Hair follicle dermal papilla cell (primary cell): ENCODE measurements around the gene ABI3. TPM values are rescaled to one million over a fixed set of nuclear protein-coding genes. Genes with fewer than 3 reads are reported as not detected.

ENCODE experiments used
- total RNA-seq: library from RNA; depleted of rRNA; stranded (reverse); fragments of >200 nt; gene quantifications from 2 replicates; pipeline ENCODE4 v1.2.3, GENCODE V29; 2012

The ABI3 gene, protein sequence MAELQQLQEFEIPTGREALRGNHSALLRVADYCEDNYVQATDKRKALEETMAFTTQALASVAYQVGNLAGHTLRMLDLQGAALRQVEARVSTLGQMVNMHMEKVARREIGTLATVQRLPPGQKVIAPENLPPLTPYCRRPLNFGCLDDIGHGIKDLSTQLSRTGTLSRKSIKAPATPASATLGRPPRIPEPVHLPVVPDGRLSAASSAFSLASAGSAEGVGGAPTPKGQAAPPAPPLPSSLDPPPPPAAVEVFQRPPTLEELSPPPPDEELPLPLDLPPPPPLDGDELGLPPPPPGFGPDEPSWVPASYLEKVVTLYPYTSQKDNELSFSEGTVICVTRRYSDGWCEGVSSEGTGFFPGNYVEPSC
- total RNA-seq, result 3.4 TPM in 1 of 2 replicates, not detected in the other

DNA sequence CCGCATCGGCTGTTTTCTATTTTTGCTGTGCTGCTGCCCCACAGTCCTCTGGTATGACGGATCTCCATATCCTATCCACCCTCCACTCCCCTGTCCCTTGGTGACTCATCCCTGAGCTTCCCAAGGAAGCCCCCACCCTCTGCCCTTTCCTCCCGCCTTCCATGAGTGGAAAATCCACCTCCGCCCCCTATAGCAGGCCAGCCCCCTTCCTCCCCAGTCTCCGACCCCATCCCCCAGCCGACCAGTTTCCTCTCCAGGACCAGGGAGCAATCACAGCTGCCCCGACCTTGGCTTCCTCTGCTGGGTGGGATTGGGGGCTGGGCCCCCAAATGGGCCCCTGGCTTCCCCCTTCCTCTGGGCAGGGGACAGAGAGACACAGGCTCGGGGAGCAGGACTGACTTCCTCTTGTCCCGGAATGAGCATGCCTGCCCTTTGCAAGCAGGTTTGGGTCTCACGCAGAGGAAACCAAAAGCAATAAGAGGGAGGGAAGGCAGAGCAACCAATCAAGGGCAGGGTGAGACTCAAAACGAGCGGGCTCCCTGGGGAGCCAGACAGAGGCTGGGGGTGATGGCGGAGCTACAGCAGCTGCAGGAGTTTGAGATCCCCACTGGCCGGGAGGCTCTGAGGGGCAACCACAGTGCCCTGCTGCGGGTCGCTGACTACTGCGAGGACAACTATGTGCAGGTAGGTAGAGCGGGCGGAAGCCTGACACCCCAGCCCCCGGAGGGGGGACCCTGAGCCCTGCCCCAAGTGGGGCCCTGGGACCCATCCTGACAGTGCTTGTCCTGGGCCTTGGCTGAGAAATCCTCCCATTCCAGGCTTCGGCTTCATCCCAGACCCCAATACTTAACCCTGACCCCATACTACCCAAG is at the start of gene ABI3, which contains the start of gene GNGT2:
TSS of gene ABI3 (plus strand) at position 550 of the 872 bp plus-strand sequence. CDS start at position 568, 18 bp downstream.
TSS of gene GNGT2 (minus strand) at position 417 of the 872 bp plus-strand sequence. CDS start 3,152 bp downstream, outside the sequence.

DNA sequence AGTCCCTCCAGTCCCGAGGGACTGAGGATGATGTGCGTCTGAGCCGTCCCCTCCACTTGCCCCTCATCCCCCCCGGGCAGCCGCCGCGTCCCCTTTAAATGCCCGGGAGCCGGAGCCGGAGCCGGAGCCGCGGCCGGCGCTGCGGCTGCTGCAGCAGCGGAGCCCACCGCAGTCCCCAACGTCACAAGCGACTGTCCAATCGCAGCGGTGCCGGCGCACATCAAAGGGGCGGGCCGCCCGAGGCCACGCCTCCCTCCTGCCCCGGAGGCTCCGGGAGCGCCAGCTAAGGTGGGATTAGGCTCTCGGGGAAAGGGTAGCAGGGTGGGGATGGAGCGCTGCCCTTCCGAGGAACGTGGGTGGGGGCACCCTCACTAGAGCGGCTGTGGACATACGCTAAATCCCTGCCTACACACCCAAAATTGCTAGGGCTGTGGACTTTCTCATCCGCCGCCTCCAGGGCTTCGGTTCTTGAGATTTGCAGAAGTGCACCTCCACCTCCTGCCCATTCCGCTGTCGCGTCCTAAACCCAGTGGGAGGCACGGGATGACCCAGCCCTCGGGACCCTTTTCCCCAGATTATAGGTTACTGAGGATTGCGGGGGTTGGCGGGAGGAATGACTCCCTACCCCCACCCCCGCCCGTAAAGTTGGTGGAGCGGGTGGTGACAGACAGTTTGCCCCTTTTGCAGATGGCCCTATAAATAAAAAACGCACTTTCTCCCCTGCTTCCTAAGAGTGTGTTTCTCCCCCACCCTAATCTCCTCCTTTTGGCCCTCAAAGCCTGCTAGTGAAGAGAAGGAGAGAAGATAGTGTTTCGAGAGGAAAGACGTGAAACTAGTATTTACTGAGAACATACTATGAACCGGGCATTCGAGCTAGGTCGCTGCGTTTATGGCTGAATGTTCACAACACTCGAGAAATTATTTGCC is 20.4 kb downstream of the ABI3 start, which contains the start of gene PHOSPHO1:
TSS of gene PHOSPHO1 (minus strand) at position 152 of the 927 bp plus-strand sequence. CDS start 4,096 bp downstream, outside the sequence.

Other genes with a start within 250 kb of the ABI3 start
- not detected in 2 replicates for gene GIP, start 242.1 kb upstream of the ABI3 start, total RNA-seq
- 0.24 and 0.32 TPM in 2 replicates for gene IGF2BP1, start 213.3 kb upstream of the ABI3 start, total RNA-seq
- gene B4GALNT2, start 77.9 kb upstream of the ABI3 start, total RNA-seq, result not detected in 2 replicates
- gene GNGT2, start 133 bp upstream of the ABI3 start, total RNA-seq, result 0.36 and 0.81 TPM in 2 replicates
- not detected in 2 replicates for gene PHOSPHO1, start 20.1 kb downstream of the ABI3 start, total RNA-seq
- gene ZNF652, start 151.5 kb downstream of the ABI3 start, total RNA-seq, result 28.9 and 36.5 TPM in 2 replicates
- gene PHB1, start 204.2 kb downstream of the ABI3 start, total RNA-seq, result 70.9 and 85.7 TPM in 2 replicates